ENCODE data around the gene VAV2.

Gene VAV2

DNA sequence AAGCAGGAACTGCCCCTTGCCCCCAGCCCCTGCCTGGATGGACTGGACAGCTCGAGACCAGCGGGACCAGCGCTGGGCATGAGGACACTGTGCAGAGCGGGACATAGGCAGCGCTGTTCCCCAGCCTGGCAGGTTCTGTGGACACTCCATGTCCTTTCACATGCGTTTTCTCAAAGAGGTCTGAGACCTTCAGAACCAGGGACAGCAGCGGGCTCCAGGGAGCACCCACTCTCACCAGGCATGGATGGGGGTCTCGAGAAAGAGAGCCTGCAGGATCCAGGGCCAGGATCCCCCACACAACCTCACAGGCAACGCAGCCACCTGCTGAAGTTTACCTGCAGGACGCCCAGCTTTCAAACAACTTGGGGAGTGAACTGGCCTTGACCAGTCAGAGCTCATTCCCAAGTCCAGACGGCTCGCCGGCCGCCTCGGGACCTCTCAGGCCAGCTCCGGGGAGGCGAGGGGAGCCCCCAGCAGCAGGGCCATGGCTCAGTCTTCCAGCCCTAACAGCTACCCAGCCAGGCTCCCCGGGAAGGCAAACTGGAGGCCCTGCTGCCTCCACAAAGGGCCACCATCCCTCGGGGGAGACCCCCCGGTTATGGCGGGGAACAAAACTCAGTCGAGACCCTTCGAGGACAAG, 181.4 kb downstream of the VAV2 start:
- DNase-seq, result no peak

DNA sequence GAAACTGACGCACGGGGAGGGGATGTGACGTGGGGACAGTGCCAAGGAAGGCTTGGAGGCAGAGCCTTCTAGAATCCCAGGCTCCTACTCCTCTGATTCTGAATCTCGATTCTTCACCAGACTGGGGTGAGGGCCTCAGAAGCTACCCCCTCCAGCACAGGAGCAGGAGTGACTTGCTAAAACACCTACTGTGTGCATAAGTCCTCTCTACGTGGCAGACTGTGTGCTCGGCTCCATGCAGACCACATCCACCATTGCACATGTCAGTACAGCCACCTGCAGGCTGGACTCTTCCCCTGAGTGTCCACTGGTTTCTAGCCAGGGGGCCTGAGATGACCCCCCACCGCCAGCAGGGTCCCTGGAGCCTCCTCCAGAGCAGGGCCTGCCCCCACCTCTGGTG, 182.8 kb downstream of the VAV2 start:
- no peak for DNase-seq

DNA sequence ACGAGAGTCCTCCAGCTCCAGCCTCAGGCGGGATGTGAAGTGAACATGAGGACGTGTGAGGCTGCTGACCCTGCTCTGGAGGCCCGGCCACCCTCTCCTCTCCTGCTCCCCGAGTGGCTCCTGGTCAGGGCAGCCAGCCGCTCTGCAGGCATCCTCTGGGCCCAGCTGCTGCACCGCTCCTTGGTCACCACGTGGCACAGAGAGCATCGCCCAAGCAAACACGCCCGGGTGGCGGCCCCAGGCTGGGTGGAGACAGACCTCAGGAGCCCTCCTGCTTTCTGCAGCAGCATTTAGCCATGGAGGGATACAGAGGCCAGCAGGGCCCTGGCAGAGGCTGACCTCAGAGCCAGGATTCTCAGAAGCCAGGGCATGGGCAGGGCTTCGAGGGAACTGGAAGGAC, 184.3 kb downstream of the VAV2 start:
- DNase-seq, result no peak

DNA sequence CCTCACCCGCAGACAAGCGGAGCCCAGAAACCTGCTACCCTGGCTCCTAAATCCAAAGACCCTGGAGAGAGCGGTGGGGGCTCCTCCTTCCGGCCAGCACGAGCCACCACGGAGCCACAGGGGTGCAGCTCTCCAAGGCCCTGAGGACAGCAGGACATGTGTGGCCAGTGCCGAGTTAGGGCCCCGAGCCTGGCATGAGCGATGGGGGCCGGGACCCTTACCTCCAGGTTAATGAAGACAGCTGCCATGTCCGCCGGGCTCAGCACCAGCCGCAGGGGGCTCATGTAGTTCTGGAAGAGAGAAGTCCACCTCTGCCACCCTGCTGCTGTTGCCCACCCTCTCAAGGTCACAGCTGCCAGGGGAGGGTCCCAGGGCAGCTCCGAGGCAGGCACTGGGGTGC, 185.1 kb downstream of the VAV2 start:
- DNase-seq, result no peak

DNA sequence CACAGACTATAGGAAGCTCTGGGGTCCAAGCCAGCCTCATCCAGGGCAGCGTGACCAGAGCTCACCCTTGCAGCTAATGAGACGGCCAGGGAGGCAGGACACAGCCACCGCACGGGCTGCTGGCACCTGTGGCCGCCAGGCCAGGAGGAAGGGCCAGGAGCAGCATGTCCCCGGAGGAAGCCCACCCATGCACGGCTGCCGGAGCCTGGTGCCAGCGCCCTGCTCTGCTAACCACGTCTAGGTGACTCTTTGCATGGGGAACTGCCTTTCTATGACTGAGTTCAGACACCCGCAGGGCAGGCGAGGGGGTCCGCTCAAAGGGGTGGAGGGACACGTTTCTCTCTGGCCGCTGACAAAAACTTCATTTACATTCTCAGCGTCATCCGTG, 185.5 kb downstream of the VAV2 start:
- DNase-seq, result no peak

DNA sequence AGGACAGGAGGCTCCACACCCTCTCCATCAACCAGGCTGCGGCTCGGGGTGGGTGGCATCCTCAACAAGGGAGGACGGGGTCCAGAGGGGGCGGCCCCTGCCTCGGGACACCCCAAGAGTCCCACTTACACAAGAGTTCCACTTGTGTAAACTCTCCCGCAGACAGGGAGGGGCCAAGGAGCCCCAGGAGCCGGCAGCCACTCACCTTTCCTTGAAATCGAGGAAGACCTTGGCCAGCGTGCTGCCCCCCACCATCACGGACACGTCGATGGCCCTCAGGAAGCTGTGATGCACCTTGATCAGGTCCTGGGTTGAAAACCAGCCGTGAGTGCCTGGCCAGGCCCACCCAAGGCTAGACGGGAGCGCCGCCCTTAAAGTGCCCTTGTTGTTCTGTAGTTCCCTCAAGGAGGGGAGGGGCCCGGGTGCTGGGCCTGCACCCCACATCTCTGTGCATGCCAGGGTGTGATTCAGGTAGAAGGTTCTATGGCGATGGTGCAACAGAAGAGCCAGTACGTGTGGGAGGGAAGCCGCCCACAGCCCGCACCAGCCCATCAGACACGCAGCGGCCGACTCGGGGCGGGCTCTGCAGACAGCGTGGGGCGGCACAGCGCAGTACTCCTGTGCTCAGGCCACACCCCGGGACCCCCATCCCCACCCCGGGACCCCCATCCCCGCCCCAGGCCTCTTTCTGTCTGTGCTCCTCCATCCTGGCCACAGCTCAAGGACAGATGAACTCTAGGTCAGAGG, 186.1 kb downstream of the VAV2 start:
- DNase-seq, result no peak

DNA sequence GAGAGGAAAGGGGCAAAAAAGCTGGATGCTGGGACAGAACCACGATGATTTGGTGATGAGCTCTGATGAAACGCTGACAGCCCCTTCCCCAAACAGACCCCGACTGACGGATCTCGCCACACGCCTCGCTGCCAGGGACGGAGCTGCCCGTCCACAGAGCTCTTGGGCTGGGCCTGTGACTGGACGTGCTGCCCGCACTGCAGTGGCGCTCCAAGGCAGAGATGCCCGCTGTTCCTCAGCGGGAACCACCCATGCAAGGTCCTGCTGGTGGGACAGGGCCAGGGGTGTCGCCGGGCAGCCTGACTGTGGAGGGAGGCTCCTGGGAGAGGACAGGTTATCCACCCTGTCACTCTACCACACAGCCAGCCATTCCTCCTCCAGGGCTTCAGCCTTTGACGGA, 187.9 kb downstream of the VAV2 start:
- no peak for DNase-seq

DNA sequence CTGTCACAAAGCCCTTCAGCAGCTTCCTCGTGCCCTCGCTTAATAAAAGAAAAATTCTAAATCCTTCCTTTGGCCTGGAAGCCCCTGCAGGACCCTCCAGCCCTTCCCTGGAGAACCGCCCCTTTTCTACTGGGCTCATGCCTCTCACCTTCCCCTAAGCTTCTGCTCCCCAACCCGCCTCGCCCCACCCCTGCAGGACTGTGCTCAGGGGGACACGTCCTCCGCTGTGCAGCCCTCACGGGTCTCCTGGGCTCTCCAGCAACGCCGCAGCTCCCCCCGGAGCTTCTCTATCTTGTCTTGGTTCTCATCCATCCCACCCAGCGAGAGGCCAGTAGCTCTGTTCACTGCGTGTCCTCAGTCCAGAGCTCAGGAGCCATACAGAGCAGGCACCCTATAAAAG, 188.4 kb downstream of the VAV2 start:
- DNase-seq, result no peak

DNA sequence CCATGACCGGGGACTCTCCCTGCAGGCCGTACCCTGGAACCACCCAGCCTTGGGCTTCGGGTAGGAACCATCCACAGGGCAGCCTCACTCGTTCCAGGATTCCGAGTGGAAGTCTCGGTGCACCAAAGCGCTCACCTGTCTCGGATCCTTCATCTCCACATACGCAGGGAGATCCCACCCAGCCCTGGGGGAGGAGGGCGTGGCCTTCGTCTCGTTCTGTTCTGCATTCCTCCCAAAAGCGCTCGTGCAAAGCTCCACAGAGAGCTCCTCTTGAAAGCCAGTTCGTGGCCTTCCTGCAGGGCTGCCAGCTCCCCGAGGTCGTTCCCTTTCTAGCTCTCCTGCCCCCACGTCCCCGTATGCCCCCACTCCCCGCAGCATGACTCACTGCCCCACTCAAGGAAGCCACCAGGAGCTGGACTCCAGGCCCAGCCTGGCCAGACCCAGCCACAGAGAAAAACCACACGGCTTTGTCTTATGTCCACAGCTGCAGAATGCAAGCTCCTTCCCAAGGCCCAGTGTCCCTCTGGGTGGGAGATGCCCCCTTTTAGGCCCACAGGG, 189.0 kb downstream of the VAV2 start:
- no peak for DNase-seq

DNA sequence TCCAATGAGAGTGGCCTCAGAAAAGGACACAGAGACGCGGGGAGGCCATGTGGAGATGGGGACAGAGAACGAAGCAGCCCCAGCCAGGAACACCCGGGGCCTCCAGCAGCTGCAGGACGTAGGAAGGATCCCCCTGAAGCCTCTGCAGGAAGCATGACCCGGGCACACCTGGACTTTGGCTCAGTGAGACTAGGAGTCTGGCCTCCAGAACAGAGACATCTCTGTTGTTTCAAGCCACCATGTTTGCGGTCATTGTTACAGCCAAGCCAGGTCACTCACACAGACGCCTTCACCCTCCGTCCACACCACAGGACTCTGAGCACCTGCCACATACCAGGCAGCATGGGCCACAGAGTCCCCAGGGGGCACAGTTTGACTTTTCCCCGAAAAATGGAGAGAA, 190.4 kb downstream of the VAV2 start:
- DNase-seq, result no peak

DNA sequence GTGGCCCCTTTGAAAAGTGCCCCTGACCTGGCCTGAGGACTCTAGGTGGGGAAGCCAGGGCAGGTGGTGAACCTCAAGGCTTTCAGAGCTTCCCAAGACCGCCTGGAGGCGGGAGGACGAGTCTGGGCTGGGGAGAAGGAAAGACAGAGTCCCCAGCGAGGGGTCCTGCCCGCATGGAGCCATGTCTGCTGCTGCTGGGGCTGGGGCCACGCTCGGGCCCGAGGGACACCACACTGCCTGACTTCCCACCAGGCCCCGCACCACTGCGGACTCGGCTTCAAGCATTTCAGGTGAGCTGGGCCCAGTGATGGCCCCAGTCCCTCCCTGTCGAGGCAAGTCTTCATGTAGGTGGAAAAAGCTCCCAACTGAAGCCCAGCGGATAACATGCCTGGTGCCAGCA, 191.9 kb downstream of the VAV2 start:
- no peak for DNase-seq

DNA sequence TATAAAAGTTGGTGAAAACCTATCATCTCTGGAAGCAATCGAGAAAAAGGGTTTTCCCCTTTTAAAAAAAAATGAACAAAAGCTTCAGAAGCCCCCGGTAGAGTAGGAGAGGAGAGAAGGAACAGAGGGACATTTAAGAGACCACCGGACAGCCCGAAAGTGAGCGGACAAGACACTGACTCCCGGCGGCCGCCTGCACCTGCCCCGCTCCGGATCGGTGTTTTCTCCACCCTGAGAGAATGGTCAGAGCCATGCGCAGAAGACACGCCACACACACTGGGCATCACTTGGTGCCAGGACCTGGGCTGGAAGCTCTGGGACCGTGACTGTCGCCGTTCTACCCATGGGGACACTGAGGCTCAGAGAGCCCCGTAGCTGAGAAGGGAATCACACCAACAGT, 192.4 kb downstream of the VAV2 start:
- no peak for DNase-seq

DNA sequence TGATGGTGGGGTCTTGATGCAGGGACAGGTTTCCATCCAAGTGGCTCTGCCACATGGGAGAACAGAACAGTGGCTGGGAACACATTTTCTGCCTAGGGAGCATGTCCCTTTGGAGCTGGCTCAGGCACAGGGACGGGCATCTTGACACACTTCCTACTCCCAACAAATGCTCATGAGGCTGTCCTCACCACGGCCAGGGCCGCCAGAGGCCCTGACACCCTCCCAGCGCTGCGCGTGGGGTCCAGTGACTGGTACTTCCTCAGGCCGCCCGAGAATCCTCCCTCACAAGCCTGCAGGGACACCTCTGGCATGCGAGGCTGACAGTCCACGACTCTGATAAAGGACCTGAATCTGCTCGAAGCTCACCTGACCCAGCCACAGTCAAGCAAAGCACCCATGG, 193.0 kb downstream of the VAV2 start:
- no peak for DNase-seq

DNA sequence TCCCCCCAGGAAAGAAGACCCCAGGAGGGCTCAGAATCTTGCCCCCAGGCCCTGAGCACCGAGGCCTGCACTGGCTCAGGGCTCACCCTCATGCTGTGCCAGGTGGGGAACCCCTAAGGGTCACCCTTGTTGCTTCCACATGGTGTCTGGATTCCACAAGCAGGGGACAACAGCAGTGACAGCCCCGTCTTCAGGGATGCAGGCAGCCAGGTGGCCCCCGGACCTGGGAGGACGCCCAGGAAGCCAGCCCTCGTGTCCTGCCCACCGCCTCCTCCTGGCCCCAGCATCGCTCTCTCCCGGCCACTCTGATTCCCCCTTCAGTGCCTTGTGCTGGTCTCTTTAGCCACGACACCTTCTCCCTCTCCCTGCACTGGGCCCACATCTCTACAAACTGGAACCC, 194.0 kb downstream of the VAV2 start:
- no peak for DNase-seq

DNA sequence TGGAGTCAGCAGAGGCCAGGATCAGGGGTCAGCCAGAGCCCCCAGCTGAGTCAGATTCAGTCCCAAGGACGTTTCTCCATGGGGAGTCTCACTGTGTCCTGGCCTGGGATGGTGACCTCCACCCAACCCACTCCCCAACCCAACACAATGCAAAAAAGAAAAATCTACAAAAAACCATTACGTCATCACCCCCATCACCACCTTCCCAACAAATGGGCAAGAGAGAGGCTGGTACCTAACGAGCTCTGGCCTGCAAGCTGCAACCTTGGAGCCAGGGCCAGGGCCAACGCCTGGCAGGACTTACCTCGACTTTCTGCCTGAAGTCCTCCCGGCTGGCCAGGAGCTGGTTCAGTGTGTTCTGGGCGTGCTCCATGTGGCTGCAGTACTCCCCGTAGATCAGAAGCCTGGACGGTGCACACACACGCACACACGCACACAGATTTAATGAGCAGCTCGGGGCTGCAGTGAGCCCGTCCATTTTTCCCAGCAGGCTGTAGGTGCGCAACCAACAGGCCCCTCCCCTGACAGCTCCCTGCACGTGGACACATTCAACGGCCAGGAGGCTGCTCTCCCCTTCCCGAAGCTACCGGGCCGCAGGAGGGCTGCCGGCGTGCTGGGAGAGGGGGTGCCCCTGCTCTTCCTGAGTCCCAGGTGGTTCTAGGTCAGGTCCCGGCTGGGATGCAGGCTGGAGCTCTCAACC, 194.6 kb downstream of the VAV2 start:
- DNase-seq, result no peak

DNA sequence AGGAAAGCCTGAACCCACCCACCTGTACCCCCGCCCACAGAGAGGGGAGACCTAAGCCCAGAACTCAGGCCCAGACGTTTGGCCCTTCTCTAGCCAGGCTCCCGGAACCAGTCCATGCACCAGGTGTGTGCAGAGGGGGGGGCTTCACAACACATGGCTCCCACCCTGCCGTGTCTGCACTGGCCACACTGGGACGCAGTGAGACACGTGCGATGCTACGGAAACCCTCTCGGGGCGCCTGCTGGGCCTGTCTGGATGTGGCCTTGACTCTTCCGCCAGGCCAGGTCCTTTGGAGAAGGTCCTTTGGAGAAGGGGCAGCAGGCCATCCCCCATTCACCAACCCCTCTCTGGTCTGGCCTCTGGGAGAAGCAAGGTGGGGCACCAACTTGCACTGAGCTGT, 195.6 kb downstream of the VAV2 start:
- DNase-seq, result no peak

DNA sequence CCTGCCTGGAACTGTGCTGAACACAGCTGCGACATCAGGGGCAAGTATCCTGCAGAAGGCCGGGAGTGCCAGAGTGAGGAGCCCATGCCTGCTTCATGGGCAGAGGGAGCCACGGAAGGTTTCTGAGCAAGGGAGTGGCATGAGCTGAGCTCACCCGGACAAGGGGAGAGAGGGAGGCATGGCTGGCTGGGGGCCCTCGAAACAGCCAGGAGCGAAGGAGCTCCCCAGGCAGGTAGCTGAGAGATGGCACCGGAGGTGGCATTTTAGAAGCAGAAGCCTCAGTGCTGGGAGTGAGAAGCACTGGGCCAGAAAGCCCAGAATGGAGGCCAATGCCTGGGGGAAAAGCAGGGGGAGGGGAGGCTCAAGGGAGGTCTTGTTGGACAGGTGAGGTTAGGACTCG, 197.1 kb downstream of the VAV2 start:
- no peak for DNase-seq

DNA sequence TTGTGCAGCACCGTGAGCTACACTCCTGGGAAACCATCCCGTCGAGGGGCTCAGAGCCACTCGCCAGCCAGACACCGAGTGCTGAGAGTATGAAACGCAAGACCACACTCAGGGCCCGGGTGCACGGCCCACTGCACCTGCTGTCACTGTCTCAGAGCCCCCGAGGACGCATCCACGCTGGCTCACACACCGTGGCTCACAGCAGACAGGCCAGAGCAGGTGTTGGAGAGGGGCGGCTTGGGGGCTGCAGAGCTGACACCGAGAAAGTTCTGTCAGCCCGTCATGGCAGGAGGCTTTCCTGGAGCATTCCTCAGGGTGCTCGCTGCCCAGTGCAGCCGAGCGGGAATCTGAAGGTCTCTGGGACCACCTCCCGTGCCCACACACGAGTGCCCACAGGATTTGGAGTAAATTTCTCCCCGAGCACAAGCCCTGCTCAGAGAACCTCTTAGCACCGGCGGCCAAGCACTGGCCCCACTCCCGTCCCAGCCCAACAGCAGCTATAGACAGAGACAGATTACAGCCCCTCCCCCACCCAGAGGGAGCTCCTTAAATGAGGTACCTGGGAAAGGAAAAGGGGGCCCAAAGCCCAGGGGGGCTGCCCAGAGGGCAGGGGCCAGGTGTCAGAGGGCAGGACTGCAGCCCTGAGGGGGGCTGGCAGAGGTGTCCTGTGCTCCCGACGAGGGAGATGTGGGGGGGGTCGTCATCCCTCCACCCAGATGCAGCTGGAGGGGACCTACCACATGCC, 197.9 kb downstream of the VAV2 start:
- DNase-seq, result no peak

DNA sequence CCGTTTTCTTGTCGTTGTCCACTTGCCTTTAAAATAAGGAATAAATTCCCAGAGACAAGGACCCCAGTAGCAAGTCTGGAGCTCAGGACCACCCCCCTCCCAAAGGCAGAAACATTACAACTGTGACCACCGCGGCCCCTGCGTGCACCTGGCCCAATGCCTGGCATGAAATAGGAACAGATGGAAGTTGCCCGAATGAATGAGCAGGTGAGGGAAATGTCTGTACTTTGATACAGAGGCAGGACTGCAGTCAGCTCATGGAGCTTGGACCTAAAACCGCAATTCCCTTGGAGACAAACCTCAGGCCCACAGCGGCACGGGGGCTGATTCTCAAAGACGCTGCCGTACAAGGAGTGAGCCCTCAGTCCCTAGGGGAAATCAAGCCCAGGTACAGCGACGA, 198.7 kb downstream of the VAV2 start:
- no peak for DNase-seq

DNA sequence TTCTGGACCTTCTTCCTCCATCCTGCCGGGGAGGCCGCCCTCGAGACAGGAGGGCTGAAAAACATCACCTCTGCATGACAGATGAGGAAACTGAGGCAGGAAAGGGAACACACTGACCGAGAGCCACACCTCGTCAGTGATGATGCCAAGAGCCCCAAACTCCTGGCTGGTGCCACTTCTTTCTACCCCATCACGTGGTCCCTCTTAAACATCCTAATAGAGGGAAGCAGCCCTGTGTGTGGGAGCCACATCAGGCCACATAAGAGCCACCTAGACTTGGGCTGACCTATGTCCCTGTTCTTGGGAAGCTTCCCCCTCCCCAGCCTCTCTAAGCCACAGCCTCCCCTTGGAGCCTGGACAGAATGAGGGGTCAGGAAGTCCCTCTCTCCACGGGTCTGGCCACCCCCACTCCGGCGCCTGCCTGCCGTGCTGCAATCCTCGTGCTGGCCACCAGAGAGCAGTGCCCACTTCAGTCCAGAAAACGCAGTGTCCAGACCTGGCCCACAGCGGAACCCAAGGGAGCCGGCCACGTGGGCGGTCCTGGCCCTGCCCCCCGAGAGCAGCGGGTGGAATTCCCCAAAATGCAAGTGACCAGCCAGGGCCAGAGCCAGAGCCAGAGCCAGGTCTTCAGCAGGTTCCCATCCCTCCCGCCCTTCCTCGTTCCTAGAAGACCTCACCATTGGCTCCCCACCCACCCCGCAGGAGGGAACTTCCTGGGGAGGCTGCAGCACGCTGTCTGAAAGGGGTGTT, 199.2 kb downstream of the VAV2 start:
- DNase-seq, result peak; percentile 38

DNA sequence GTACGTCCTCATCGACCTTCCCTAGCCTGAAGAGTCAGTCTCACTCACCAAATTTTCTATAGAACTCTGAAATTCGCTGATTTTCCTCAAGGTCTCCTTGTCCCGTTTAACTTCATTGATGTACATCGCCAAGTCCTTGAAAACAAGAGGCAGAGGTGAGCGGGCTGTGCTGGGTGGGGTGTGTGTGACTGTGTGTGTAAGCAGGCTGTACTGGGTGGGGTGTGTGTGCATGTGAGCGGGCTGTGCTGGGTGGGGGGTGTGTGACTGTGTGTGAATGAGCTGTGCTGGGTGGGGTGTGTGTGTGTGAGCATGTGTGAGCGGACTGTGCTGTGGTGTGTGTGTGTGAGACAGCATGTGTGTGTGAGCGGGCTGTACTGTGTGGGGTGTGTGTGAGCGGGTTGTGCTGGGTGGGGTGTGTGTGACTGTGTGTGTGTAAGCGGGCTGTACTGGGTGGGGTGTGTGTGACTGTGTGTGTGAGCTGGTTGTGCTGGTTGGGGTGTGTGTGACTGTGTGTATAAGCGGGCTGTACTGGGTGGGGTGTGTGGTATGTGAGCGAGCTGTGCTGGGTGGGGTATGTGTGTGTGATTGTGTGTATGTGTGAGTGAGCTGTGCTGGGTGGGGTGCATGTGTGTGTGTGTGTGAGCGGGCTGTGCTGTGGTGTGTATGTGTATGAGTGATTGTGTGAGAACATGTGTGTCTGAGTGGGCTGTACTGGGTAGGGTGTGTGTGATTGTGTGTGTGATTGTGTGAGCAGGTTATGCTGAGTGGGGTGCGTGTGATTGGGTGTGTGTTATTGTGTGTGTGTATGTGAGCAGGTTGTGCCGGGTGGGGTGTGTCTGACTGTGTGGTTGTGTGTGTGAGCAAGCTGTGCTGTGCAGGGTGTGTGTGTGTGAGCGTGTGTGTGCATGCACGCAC, 200.1 kb downstream of the VAV2 start:
- DNase-seq, result no peak

DNA sequence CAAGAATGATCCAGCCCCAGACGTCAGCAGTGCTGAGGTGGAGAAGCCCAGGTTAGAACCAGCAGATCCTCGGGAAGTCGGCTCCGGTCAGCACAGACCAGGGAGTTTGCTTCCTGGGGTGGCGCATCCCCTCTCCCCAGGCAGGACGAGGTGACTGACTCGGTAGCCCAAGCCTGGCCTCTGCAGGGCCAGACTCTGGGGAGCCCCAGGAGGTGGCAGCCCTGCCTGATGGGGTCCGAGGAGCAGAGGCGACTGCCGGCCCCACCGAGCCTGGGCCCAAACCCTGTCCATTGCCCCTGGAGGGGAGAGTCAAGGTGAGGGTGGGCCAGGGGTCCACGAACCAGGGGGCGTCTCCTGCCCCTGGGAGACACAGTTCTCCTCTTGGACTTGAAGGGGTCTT, 201.1 kb downstream of the VAV2 start:
- no peak for DNase-seq
